OCI-LY1 (cell line): ENCODE data around the gene CCR7.

Source experiments
- CTCF ChIP-seq: fragments of 200-600 bp; sonication (generic), shearing (Covaris generic); IDR thresholded peaks from 2 replicates; pipeline ENCODE4 v1.5.1; 2017; ENCODE audit warnings: mild to moderate bottlenecking, antibody characterized with exemption, low read length, moderate library complexity, mixed read lengths
- EZH2 ChIP-seq: fragments of 200-600 bp; sonication (generic), shearing (Covaris generic); IDR thresholded peaks from 2 replicates; pipeline ENCODE4 v1.8.0; 2017; ENCODE audit warnings: borderline replicate concordance, mixed run types, mild to moderate bottlenecking, antibody characterized with exemption, low read length, moderate library complexity, mixed read lengths

- TF ChIP-seq CTCF (no peak), EZH2 (no peak)
Observed at GRCh38 chr17:40612599-40613244, 47.5 kb upstream of the CCR7 start.
